Stromal cell of bone marrow (primary cell): ENCODE measurements around the gene SLC40A1.

Source experiments
- DNase-seq: peaks from one replicate; pipeline ENCODE4 v3.0.0-alpha.2; 2012; ENCODE audit warnings: low read depth

SLC40A1 gene

GRCh38 chr2:189511960-189512319 lies 68.6 kb downstream of the SLC40A1 start:
- DNase-seq = no peak

DNA sequence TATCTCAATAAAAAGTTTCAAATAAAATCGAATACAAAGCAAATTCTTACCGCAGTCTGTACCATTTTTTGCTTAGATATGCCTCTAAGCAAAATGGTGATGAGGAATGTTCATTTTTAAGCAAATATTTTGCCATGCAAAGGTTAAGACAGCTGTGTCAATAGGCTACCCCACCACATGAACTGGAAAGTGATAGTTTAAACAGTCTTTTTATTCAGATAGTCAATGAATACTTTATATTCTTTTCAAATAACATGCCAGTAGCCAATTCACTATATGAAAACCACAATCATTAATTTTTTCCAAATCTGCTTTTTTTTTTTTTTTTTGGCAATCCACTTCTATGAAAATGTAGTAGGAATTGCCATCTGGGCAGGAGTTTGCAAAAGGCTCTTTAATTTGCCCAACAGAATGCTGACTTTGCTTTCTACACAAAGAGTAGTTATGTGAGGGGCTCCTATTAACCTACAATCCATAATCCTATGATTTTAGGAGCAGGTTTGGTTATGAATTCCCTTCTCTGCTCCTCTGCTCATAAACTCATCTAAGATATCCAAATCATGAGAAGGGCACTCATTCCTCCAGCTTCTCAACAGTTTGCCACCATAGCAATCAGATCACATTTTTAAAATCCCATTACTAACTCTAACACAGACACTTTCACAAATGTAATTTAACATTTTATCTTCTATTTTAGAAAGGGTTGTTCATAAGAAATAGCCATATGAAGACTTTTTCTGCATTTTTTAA lies 69.2 kb downstream of the SLC40A1 start:
- no peak for DNase-seq
